ENCODE results near the gene ARL14EPL. TPM values are rescaled to one million over a fixed set of nuclear protein-coding genes. Genes with fewer than 3 reads are reported as not detected.
"Not testable (repeated sequence)": the region's sequence is repeated elsewhere in the genome, so short reads cannot be mapped to it uniquely, and the experiment has no call there.

ARL14EPL gene
- total and polyA plus RNA-seq, 2 experiments from 2014 or later: not detected

DNA sequence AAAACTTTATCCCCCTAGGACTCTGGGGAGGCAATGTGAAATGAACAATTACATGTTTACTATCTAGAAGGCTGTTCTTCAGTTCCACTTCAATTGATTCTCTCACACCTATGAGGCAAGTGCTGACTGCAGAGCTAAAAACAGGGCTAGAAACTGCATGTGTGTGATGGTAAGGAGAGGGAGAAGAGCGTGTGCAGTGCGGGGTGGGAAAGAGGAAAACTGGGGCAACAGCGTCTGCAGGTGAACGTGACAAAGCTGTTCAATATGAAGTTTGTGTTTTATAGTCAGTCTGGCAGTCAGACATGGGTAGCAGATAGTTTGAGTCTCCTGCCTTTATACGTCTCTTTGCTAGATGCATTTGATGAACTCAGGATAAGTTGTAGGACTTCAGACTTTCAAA is 45.9 kb downstream of the ARL14EPL start:
- Histone ChIP-seq H3K27me3 (no peaks in the 10 kb centered on the region), H3K36me3 (no peaks in the 10 kb centered on the region), H3K27ac (no peak overlapping the region), H3K4me1 (ENCODE audit: low read depth) (no peaks in the 10 kb centered on the region), H3K9me3 (ENCODE audit: low read depth) (no peaks in the 10 kb centered on the region), H3K4me3 (no peak overlapping the region)
- TF ChIP-seq, protein P1, sequence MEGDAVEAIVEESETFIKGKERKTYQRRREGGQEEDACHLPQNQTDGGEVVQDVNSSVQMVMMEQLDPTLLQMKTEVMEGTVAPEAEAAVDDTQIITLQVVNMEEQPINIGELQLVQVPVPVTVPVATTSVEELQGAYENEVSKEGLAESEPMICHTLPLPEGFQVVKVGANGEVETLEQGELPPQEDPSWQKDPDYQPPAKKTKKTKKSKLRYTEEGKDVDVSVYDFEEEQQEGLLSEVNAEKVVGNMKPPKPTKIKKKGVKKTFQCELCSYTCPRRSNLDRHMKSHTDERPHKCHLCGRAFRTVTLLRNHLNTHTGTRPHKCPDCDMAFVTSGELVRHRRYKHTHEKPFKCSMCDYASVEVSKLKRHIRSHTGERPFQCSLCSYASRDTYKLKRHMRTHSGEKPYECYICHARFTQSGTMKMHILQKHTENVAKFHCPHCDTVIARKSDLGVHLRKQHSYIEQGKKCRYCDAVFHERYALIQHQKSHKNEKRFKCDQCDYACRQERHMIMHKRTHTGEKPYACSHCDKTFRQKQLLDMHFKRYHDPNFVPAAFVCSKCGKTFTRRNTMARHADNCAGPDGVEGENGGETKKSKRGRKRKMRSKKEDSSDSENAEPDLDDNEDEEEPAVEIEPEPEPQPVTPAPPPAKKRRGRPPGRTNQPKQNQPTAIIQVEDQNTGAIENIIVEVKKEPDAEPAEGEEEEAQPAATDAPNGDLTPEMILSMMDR (IDR thresholded peaks at IDR 0.05; ENCODE audit: low read depth, low read length): no peak
- no peak for DNase-seq (ENCODE audit: low read depth in 1 of 2, low spot score in 1 of 2)

DNA sequence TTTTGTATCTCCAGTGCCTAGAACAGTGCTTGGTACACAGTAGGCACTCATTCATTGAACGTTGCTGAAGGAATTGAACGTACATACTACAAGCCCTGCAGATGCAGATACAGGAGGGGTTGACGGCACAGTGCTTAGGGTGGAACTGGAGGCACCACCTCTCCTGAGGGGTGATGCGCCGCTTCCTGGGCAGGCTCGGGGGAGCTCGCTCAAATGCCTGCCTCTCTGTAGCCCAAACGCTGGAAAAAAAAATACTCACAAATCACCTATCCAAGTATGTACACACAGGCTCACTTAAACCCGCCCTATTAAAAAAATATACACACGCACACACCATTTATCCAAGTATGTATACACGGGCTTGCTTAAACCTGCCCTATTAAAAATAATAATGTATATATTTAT is 52.0 kb downstream of the ARL14EPL start:
- H3K27ac ChIP-seq: peak overlapping the region; percentile 96

DNA sequence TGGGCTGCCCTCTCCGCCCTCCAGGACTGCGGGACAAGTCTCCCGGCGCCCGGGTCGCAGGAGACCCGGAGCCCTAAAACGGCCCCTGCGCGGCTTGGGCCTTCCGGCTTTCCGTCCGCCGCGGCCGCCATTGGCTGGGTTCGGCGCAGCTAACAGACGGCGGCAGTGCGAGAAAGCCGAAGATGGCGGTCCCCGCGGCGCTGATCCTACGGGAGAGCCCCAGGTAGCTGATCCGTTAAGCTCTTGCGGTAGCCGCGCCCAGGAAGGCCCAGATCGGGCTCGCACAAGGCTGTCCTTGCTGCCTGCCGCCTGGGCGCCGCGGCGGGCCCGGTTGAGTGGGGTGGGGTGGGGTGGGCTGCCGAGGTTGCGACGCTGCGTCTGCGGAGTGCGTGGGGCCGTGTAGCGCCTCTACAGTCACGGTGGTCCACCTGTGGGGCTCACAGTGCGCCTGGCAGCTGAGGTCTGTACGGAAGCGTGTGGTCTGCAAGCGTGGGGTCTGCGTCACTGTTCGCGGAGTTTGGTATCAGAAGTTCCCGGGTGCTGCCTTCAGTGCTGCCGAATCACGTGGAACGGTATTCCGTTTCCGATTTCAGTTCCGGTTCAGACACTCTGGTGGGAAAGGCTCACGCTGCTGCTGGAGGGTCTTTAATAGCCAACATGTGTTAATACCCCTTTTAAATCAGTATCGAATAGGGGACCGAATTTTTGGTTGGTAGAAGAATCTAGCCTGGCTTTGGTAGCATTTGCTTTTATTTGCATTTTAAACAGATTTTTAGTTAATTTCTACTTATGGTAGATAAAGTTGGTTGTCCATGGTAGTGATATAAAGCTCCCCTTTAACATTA is 52.8 kb downstream of the ARL14EPL start, which contains the start of gene COMMD10:
COMMD10 (plus strand) TSS at position 155 of the 845 bp plus-strand sequence.
- H3K9me3 ChIP-seq (ENCODE audit: low read depth): no peaks in the 10 kb centered on the region
- no peaks in the 10 kb centered on the region for H3K36me3 ChIP-seq
- H3K4me1 ChIP-seq (ENCODE audit: low read depth): peaks cover 18% of the 10 kb centered on the region
- H3K27me3 ChIP-seq: no peaks in the 10 kb centered on the region
- TF ChIP-seq, protein P1 (IDR thresholded peaks at IDR 0.05; ENCODE audit: low read depth, low read length): no peak
- peak; percentile 88 to 91 for DNase-seq (ENCODE audit: low read depth in 1 of 2, low spot score in 1 of 2)
- peak within 1 kb of the TSS; percentile 87 for H3K4me3 ChIP-seq
- H3K27ac ChIP-seq: peak within 1 kb of the TSS; percentile 96

More for the DNA sequence above, 52.0 kb downstream of the ARL14EPL start:
- H3K4me1 ChIP-seq (ENCODE audit: low read depth): peaks cover 10% of the 10 kb centered on the region
- no peaks in the 10 kb centered on the region for H3K27me3 ChIP-seq
- TF ChIP-seq, protein P1 (IDR thresholded peaks at IDR 0.05; ENCODE audit: low read depth, low read length): no peak
- peak overlapping the region; percentile 87 for H3K4me3 ChIP-seq
- no peaks in the 10 kb centered on the region for H3K36me3 ChIP-seq
- DNase-seq (ENCODE audit: low read depth in 1 of 2, low spot score in 1 of 2): peak; percentile 31 to 49
- H3K9me3 ChIP-seq (ENCODE audit: low read depth): no peaks in the 10 kb centered on the region

DNA sequence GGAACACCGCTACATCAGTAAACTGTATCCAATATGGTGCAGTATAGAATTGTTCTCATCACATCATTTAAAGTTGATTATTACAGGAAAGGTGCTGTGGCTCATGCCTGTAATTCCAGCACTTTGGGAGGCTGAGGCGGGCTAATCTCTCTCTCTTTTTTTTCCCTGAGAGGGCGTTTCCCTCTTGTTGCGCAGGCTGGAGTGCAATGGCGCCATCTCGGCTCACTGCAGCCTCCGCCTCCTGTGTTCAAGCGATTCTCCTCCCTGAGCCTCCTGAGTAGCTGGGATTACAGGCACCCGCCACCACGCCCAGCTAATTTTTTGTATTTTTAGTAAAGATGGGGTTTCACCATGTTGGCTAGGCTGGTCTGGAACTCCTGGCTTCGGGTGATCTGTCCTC is 54.0 kb downstream of the ARL14EPL start:
- not testable (repeated sequence) for H3K27me3 ChIP-seq; DNase-seq (ENCODE audit: low read depth in 1 of 2, low spot score in 1 of 2); H3K36me3 ChIP-seq; H3K9me3 ChIP-seq (ENCODE audit: low read depth); H3K4me3 ChIP-seq; H3K27ac ChIP-seq
- H3K4me1 ChIP-seq (ENCODE audit: low read depth): peaks cover 30% of the 10 kb centered on the region

DNA sequence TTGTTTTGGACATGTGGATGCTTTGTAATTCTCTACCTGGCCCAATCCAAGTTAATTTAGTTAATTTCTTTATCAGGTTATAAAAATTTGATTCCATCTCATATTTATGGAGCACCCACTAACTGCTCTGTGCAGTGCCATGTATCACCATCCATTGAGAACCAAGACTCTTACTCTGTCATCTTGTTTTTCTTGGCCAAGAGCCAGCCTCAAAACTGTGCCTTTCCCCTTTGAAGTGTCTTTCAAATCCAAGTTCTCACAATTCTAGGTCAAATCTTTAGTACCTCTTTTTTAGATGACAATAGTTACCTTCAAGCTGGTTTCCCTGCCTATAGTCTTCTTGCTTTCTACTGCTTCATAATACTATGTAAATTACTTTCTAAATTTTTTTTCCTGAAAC is 55.8 kb downstream of the ARL14EPL start:
- Histone ChIP-seq H3K27ac (no peak overlapping the region), H3K36me3 (peaks cover 10% of the 10 kb centered on the region), H3K4me1 (ENCODE audit: low read depth) (peaks cover 30% of the 10 kb centered on the region), H3K4me3 (no peak overlapping the region), H3K9me3 (ENCODE audit: low read depth) (no peaks in the 10 kb centered on the region), H3K27me3 (no peaks in the 10 kb centered on the region)
- no peak for DNase-seq (ENCODE audit: low read depth in 1 of 2, low spot score in 1 of 2)
- TF ChIP-seq, protein P1 (IDR thresholded peaks at IDR 0.05; ENCODE audit: low read depth, low read length): no peak

DNA sequence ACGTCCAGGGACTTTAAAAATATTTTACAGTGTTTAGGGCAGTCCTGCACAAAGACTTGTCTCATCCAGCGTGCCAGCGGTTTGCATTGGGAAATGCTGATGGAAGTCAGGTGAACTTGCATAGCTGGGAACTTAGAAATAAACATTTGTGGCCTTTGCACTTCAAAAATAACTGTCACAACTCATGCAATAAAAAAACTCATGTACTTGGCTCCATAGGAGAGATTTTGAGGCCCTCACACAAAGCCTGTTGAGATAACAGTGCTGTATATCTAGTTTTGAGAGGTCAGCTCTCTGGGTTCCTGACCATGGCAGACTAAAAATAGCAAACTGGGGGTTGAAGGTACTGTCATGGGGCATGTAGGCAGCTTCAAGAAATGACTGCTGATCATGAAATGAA is 58.0 kb downstream of the ARL14EPL start:
- Histone ChIP-seq H3K27me3 (no peaks in the 10 kb centered on the region), H3K36me3 (peaks cover 29% of the 10 kb centered on the region), H3K4me1 (ENCODE audit: low read depth) (peaks cover 30% of the 10 kb centered on the region), H3K9me3 (ENCODE audit: low read depth) (no peaks in the 10 kb centered on the region), H3K4me3 (no peak overlapping the region), H3K27ac (peak overlapping the region; percentile 92)
- TF ChIP-seq, protein P1 (IDR thresholded peaks at IDR 0.05; ENCODE audit: low read depth, low read length): no peak
- DNase-seq (ENCODE audit: low read depth in 1 of 2, low spot score in 1 of 2): peak in 1 of 2 donors; percentile 56
